ENCODE measurements around the gene VWC2L.

DNA sequence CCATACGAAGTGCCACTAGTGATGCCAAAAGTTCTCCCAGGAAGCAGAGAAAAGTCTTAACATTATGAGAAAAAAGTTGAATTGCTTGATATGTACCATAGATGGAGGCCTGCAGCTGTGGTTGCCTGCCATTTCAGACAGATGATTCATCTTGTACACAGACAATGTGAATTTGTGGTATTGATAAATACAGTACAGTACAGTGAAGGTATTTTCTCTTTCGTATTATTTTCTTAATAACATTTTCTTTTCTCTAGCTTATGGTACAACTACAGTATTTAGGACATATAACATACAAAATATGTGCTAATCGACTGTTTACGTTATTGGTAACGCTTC lies 33.6 kb upstream of the VWC2L start:
- TF ChIP-seq CTCF (IDR thresholded peaks at IDR 0.05) (no peak), ZFX (IDR thresholded peaks at IDR 0.05; ENCODE audit: borderline replicate concordance) (no peak)
